B cell (primary cell): ENCODE results near the gene PPL.

Experiments
- CTCF ChIP-seq: fragments of 200-600 bp; IDR thresholded peaks from one replicate; pipeline ENCODE4 v1.8.0; 2022; ENCODE audit warnings: antibody characterized with exemption, mild to moderate bottlenecking
- EZH2 ChIP-seq: IDR thresholded peaks from 2 replicates; pipeline ENCODE4 v1.6.1; 2012; ENCODE audit warnings: borderline replicate concordance, low read depth, mild to moderate bottlenecking, moderate library complexity, low read length; ENCODE audit not compliant: insufficient read depth, poor library complexity, severe bottlenecking

- TF ChIP-seq CTCF = no peak
- no peak for TF ChIP-seq EZH2
Observed at GRCh38 chr16:4920826-4921225, 16.1 kb downstream of the PPL start.
